ENCODE data around the gene C19orf81. TPM values are rescaled to one million over a fixed set of nuclear protein-coding genes. Genes with fewer than 3 reads are reported as not detected.

Gene C19orf81
- total and polyA plus RNA-seq, 9 of the 15 experiments (the other 6 are each of a cell fraction or from before 2014, with no cell fraction given), result 2.5 to 42.9 (median 33.0) TPM; not detected in 4

DNA sequence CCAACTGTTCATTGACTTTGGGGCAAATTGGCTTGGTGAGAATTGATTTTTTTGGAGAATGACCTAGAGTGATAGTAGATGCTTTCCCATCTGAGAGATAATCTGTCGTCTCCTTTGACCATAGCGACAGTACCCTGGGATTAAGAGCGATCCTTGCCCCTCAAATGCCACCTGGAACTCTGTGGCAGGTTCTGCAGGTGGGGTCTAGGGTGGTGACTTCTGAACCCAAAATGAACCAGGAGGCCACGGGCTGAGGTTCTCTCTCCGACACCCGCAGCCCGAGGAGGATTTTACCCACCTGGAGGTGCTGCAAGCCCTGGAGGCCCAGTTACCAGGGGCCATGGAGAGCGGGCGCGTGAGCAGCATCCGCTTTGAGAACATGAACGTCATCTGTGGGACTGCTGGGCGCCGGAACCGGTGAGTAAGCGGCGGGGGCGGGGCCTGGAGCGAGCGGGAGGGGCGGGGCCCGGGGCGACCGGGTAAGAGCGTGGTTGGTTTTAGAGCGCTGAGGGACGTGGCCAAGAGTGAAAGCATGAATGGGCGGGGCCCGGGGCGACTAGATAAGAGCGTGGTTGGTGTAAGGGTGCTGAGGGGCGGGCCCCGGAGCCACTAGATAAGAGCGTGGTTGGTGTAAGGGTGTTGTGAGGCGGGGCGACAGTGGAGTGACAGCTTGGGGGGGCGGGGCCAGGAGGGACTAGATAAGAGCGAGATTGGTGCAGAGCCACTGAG, 8.6 kb downstream of the C19orf81 start (continued):
- TF ChIP-seq DACH1 (IDR thresholded peaks at IDR 0.05; ENCODE audit: partially characterized antibody) (no peak), ARID4B (CRISPR knock-in tag; IDR thresholded peaks at IDR 0.05) (no peak), HDAC2 (IDR thresholded peaks at IDR 0.05) (0 out of 2 replicates have a peak, but pooled peaks have one; percentile 35), NFE2 (IDR thresholded peaks at IDR 0.05; ENCODE audit: low read depth) (0 out of 2 replicates have a peak, but pooled peaks have one; percentile 30), STAT5A (IDR thresholded peaks at IDR 0.05; ENCODE audit: borderline replicate concordance, low read length) (no peak), L3MBTL2 (IDR thresholded peaks at IDR 0.05) (peak; percentile 25; the same call in 1 of the 2 replicates), NCOA4 (IDR thresholded peaks at IDR 0.05; ENCODE audit: partially characterized antibody) (no peak), RBFOX2 (IDR thresholded peaks at IDR 0.05; ENCODE audit: low read depth, low read length) (peak; percentile 82), PHB2 (IDR thresholded peaks at IDR 0.05; ENCODE audit: low read depth) (0 out of 2 replicates have a peak, but pooled peaks have one; percentile 13), C11orf30 (IDR thresholded peaks at IDR 0.05; ENCODE audit: low read depth) (peak; percentile 54; the same call in 1 of the 2 replicates), NFIX (CRISPR knock-in tag; IDR thresholded peaks at IDR 0.05; ENCODE audit: low read depth) (no peak), PHF20 (IDR thresholded peaks at IDR 0.05; ENCODE audit: partially characterized antibody) (peak; percentile 76), CEBPB (tag; IDR thresholded peaks at IDR 0.05) (no peak), NFXL1 (CRISPR knock-in tag; IDR thresholded peaks at IDR 0.05) (no peak)
- TF ChIP-seq, protein P1, sequence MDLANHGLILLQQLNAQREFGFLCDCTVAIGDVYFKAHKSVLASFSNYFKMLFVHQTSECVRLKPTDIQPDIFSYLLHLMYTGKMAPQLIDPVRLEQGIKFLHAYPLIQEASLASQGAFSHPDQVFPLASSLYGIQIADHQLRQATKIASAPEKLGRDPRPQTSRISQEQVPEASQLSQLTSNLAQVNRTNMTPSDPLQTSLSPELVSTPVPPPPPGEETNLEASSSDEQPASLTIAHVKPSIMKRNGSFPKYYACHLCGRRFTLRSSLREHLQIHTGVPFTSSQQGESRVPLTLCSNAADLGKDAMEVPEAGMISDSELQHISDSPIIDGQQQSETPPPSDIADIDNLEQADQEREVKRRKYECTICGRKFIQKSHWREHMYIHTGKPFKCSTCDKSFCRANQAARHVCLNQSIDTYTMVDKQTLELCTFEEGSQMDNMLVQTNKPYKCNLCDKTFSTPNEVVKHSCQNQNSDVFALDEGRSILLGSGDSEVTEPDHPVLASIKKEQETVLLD (IDR thresholded peaks at IDR 0.05), result peak; percentile 24; the same call in 1 of the 2 replicates
- TF ChIP-seq, protein P2, sequence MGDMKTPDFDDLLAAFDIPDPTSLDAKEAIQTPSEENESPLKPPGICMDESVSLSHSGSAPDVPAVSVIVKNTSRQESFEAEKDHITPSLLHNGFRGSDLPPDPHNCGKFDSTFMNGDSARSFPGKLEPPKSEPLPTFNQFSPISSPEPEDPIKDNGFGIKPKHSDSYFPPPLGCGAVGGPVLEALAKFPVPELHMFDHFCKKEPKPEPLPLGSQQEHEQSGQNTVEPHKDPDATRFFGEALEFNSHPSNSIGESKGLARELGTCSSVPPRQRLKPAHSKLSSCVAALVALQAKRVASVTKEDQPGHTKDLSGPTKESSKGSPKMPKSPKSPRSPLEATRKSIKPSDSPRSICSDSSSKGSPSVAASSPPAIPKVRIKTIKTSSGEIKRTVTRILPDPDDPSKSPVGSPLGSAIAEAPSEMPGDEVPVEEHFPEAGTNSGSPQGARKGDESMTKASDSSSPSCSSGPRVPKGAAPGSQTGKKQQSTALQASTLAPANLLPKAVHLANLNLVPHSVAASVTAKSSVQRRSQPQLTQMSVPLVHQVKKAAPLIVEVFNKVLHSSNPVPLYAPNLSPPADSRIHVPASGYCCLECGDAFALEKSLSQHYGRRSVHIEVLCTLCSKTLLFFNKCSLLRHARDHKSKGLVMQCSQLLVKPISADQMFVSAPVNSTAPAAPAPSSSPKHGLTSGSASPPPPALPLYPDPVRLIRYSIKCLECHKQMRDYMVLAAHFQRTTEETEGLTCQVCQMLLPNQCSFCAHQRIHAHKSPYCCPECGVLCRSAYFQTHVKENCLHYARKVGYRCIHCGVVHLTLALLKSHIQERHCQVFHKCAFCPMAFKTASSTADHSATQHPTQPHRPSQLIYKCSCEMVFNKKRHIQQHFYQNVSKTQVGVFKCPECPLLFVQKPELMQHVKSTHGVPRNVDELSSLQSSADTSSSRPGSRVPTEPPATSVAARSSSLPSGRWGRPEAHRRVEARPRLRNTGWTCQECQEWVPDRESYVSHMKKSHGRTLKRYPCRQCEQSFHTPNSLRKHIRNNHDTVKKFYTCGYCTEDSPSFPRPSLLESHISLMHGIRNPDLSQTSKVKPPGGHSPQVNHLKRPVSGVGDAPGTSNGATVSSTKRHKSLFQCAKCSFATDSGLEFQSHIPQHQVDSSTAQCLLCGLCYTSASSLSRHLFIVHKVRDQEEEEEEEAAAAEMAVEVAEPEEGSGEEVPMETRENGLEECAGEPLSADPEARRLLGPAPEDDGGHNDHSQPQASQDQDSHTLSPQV (IDR thresholded peaks at IDR 0.05), result peak; percentile 52
- TF ChIP-seq, protein P3, sequence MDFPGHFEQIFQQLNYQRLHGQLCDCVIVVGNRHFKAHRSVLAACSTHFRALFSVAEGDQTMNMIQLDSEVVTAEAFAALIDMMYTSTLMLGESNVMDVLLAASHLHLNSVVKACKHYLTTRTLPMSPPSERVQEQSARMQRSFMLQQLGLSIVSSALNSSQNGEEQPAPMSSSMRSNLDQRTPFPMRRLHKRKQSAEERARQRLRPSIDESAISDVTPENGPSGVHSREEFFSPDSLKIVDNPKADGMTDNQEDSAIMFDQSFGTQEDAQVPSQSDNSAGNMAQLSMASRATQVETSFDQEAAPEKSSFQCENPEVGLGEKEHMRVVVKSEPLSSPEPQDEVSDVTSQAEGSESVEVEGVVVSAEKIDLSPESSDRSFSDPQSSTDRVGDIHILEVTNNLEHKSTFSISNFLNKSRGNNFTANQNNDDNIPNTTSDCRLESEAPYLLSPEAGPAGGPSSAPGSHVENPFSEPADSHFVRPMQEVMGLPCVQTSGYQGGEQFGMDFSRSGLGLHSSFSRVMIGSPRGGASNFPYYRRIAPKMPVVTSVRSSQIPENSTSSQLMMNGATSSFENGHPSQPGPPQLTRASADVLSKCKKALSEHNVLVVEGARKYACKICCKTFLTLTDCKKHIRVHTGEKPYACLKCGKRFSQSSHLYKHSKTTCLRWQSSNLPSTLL (IDR thresholded peaks at IDR 0.05), result no peak

Data from K562 (cell line).